GM12801 (cell line): ENCODE data around the gene SLC26A1.

Experiments
- CTCF ChIP-seq: IDR thresholded peaks from one replicate; pipeline ENCODE4 v1.5.1; 2011; ENCODE audit warnings: control low read depth; ENCODE audit not compliant: insufficient read length; ENCODE audit errors: extremely low read depth

SLC26A1 gene

DNA sequence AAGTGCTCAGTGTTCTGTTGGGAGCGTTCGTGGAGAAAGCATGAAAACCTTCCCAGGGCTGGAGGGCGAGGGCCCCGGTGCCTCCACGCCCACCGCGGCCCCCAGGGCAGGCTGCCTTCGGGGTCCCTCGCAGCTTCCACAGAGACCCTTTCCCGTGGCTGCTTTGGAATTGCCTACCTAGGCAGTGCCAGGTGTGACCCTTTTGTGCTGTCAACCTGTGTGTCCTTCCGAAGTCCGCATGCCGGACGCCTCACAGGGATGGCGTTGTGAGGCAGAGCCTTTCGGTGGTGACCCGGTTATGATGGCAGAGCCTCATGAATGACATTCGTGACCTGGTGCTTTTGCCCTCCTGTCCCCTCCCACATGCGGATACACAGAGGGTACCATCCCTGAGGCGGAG, 43.5 kb downstream of the SLC26A1 start:
- no peak for TF ChIP-seq CTCF

DNA sequence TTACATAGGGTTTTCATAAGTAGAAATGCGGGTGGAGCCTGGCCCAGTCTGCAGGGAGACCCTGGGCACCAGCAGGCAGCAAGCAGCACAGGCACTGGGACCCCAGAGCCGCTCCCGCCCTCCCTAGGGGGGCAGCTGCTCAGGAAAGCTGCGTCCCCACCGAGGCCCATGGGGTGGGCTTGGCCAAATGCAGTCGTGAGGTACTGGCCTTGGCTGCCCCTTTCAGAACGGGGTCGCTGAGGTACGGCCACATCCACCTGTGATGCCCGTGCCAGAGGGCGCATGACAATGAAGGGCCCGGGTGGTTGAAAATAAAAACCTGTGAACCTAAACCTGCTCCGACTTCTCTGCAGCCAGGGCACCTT, 44.3 kb downstream of the SLC26A1 start:
- TF ChIP-seq CTCF = no peak

GRCh38 chr4:948101-948935, 44.9 kb downstream of the SLC26A1 start:
- TF ChIP-seq CTCF = no peak

DNA sequence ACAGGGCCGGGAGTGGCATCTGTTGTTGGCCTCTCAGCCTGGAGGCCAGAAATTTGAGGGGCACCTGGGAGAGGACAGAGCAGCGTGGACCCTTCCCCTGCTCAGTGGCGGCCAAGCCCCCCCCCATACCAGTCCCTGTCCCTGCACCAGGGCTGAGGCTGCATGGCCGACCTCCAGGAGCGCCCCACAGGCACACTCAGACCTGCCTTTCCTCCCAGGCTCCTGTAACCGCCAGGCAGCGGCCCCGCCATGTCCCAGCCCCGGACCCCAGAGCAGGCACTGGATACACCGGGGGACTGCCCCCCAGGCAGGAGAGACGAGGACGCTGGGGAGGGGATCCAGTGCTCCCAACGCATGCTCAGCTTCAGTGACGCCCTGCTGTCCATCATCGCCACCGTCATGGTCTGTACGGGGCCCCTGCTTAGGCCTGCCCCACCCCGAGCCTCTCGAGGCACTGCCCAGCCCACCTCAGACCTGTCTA, 45.7 kb downstream of the SLC26A1 start:
- no peak for TF ChIP-seq CTCF

DNA sequence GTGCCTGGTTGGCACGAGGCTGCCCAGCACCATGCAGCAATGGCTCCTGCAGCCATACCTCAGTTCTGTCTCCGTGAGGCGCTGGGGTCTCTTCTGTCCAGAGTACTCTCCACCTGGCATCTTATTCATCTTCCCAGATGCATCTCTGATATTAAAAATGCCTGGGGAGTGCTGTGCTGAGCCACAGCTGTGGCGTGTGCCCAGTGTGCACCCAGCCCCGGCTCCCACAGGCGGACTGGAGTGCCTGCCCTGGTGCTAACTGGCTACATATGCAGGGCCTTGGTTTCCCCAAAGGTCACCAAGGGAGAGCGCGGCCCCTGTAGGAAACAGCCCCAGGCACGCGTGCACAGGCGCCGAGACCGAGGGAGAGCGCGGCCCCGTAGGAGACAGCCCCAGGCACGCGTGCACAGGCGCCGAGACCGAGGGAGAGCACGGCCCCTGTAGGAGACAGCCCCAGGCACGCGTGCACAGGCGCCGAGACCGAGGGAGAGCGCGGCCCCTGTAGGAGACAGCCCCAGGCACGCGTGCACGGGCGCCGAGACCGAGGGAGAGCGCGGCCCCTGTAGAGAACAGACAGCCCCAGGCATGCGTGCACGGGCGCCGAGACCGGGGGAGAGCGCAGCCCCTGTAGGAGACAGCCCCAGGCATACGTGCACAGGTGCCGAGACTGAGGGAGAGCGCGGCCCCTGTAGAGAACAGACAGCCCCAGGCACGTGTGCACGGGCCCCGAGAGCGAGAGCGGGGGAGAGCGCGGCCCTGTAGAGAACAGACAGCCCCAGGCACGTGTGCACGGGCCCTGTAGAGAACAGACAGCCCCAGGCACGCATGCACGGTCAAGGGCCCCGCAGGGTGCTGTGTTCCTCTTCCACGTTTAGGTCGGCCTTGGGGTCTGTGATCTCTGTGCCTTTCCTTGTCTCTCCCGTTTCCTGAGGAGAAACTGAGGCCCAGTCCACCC, 46.4 kb downstream of the SLC26A1 start:
- no peak for TF ChIP-seq CTCF

DNA sequence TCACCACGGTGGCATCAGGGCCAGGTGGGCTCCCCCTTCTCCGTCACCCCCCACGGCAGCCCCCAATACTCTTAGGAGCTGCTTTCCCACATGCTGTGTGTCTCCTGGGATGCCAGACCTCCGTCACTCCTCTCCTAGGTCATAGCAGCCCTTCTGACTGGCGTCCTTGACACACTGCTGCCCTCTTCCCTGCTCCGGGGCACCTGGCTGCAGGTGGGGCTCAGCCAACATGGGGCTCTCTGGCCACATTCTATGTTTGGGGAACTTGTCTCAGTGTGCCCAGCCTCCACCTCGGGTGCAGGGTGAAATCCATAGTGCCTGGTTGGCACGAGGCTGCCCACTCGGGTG, 47.1 kb downstream of the SLC26A1 start:
- TF ChIP-seq CTCF = no peak
